Ovary (tissue), 3 donors: ENCODE results near the gene EDAR.

Experiments
- POLR2A ChIP-seq: fragments of 450-650 bp; IDR thresholded peaks from one replicate; pipeline ENCODE4 v1.6.1; 2017; ENCODE audit warnings: antibody characterized with exemption, mild to moderate bottlenecking, moderate library complexity
- TF ChIP-seq, protein P1 (sequence below), 3 donors: fragments of 450-650 bp in 2 of 3; fragments of 200-600 bp in 1 of 3; IDR thresholded peaks; one replicate each; pipeline versions ENCODE4 v1.5.1 to v1.8.0; 2016 to 2022; ENCODE audit warnings: antibody characterized with exemption in 3 of 3, mild to moderate bottlenecking in 1 of 3
- donor health status: DM: no; HTN: no; CAD: no.

DNA sequence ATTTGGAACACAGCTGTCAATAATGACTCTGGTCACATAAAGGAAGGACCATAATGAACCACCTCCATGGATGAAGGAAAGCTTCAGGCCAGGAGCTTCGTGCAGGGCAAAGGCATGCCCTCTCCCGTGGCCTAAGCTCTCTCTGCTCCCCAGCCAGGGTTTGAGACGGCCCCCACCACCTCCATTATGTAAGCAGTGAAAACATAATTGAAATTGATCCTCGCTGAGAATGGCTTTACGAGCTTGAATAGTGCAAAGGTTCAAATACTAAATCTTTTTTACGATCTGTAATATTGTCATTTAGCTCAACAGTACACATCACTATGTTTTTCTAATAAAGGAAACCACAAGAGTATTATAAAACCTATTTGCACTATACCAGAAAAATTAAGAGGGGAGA is 5.2 kb upstream of the EDAR start:
- TF ChIP-seq, protein P1, sequence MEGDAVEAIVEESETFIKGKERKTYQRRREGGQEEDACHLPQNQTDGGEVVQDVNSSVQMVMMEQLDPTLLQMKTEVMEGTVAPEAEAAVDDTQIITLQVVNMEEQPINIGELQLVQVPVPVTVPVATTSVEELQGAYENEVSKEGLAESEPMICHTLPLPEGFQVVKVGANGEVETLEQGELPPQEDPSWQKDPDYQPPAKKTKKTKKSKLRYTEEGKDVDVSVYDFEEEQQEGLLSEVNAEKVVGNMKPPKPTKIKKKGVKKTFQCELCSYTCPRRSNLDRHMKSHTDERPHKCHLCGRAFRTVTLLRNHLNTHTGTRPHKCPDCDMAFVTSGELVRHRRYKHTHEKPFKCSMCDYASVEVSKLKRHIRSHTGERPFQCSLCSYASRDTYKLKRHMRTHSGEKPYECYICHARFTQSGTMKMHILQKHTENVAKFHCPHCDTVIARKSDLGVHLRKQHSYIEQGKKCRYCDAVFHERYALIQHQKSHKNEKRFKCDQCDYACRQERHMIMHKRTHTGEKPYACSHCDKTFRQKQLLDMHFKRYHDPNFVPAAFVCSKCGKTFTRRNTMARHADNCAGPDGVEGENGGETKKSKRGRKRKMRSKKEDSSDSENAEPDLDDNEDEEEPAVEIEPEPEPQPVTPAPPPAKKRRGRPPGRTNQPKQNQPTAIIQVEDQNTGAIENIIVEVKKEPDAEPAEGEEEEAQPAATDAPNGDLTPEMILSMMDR (IDR thresholded peaks at IDR 0.05) = no peak
- TF ChIP-seq POLR2A = no peak
